ENCODE measurements around the gene YKT6.

DNA sequence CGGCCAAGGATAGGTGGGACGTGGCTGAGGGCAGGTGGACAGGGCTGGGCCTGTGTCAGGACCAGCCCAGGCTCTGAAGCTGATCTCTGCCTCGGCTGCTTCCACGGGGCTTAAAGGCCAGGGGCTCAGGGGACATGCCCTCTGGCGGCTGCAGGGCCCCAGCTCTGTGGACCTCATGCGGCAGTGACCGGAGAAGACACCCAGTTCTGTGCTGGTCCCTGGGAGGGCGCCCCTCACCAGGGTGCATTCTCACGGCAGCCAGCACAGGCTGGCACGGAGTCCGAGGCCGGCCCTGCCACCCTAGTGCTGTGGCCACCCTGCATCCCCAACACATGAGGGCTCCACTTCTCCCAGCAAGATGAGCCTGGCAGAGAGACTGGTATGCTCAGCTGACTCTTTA, 30.3 kb downstream of the YKT6 start:
- TF ChIP-seq, protein P1, sequence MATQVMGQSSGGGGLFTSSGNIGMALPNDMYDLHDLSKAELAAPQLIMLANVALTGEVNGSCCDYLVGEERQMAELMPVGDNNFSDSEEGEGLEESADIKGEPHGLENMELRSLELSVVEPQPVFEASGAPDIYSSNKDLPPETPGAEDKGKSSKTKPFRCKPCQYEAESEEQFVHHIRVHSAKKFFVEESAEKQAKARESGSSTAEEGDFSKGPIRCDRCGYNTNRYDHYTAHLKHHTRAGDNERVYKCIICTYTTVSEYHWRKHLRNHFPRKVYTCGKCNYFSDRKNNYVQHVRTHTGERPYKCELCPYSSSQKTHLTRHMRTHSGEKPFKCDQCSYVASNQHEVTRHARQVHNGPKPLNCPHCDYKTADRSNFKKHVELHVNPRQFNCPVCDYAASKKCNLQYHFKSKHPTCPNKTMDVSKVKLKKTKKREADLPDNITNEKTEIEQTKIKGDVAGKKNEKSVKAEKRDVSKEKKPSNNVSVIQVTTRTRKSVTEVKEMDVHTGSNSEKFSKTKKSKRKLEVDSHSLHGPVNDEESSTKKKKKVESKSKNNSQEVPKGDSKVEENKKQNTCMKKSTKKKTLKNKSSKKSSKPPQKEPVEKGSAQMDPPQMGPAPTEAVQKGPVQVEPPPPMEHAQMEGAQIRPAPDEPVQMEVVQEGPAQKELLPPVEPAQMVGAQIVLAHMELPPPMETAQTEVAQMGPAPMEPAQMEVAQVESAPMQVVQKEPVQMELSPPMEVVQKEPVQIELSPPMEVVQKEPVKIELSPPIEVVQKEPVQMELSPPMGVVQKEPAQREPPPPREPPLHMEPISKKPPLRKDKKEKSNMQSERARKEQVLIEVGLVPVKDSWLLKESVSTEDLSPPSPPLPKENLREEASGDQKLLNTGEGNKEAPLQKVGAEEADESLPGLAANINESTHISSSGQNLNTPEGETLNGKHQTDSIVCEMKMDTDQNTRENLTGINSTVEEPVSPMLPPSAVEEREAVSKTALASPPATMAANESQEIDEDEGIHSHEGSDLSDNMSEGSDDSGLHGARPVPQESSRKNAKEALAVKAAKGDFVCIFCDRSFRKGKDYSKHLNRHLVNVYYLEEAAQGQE (IDR thresholded peaks at IDR 0.05; ENCODE audit: insufficient read depth in 1 of 2, low read depth in 2 of 2, low read length in 2 of 2), result no peak
- TF ChIP-seq SIN3A (IDR thresholded peaks at IDR 0.05; ENCODE audit: borderline replicate concordance, insufficient read depth, low read length) (no peak), POLR2AphosphoS5 (IDR thresholded peaks at IDR 0.05; ENCODE audit: low read depth, low read length) (no peak), TAF1 (IDR thresholded peaks at IDR 0.05; ENCODE audit: borderline replicate concordance, insufficient read depth, low read length) (no peak)

Measured in PFSK-1 (cell line).